Spleen (tissue), 11 donors: ENCODE results near the gene GPRIN3. TPM values are rescaled to one million over a fixed set of nuclear protein-coding genes. Genes with fewer than 3 reads are reported as not detected.

ENCODE experiments used
- DNase-seq: peaks from one replicate; pipeline ENCODE4 v3.0.0-alpha.2; 2020
- H3K27ac ChIP-seq, 8 donors: fragments of 200-600 bp; sonication (generic) in 7 of 8; 1 replicate in 4 of 8; 2 replicates in 4 of 8; pipeline versions ENCODE4 v1.5.0 to v1.8.0; 2016 to 2021; ENCODE audit warnings: inconsistent platforms in 4 of 8, mild to moderate bottlenecking in 4 of 8, moderate library complexity in 1 of 8
- H3K27me3 ChIP-seq, 7 donors: fragments of 200-600 bp; sonication (generic) in 6 of 7; replicated peaks in 1 of 7; 1 replicate in 4 of 7; 2 replicates in 3 of 7; pipeline versions ENCODE4 v1.5.0 to v1.8.0; 2016 to 2021; ENCODE audit warnings: inconsistent platforms in 3 of 7, mild to moderate bottlenecking in 1 of 7
- H3K36me3 ChIP-seq, 6 donors: fragments of 200-600 bp; sonication (generic) in 5 of 6; 1 replicate in 4 of 6; 2 replicates in 2 of 6; pipeline versions ENCODE4 v1.5.0 to v1.8.0; 2016 to 2021; ENCODE audit warnings: inconsistent platforms in 2 of 6
- H3K4me1 ChIP-seq, 6 donors: fragments of 200-600 bp; sonication (generic) in 5 of 6; 1 replicate in 3 of 6; 2 replicates in 3 of 6; pipeline versions ENCODE4 v1.5.0 to v1.8.0; 2016 to 2021; ENCODE audit warnings: inconsistent platforms in 3 of 6
- H3K4me3 ChIP-seq, 8 donors: fragments of 200-600 bp; sonication (generic) in 7 of 8; 1 replicate in 4 of 8; 2 replicates in 4 of 8; pipeline versions ENCODE4 v1.5.0 to v1.8.0; 2016 to 2021; ENCODE audit warnings: inconsistent platforms in 4 of 8, mild to moderate bottlenecking in 4 of 8, moderate library complexity in 2 of 8
- H3K9me3 ChIP-seq, 8 donors: fragments of 200-600 bp; sonication (generic) in 7 of 8; 1 replicate in 4 of 8; 2 replicates in 4 of 8; pipeline versions ENCODE4 v1.5.0 to v1.8.0; 2016 to 2021; ENCODE audit warnings: inconsistent platforms in 4 of 8
- POLR2A ChIP-seq, 3 donors: fragments of 450-650 bp; IDR thresholded peaks; one replicate each; pipeline ENCODE4 v1.5.1; 2017; ENCODE audit warnings: antibody characterized with exemption in 3 of 3, mild to moderate bottlenecking in 1 of 3
- POLR2AphosphoS5 ChIP-seq, 3 donors: sonication (generic); formaldehyde crosslinking; IDR thresholded peaks; one replicate each; pipeline ENCODE4 v1.5.1; 2017; ENCODE audit warnings: antibody characterized with exemption in 3 of 3
- WGBS, 5 donors: extraction: QIAGEN DNeasy Blood & Tissue Kit in 3 of 5; methylation state at CpG; one replicate each; pipeline versions ENCODE4 v1.1.5 to v1.1.7; 2013 to 2018; 5-methylcytosine and 5-hydroxymethylcytosine counted together
- intact Hi-C: fragments of 100-400 bp; cut with DNase I; formaldehyde crosslinking; loops from one replicate; pipeline ENCODE4 v1.15.0; 2023; ENCODE audit warnings: low total_unique reads
- polyA plus RNA-seq, 3 donors: library from polyadenylated mRNA; stranded (reverse); fragments of 200-250 nt; gene quantifications; one replicate each; pipeline ENCODE4 v1.2.1, GENCODE V29; 2013
- total RNA-seq, 7 donors: library from RNA; depleted of rRNA in 3 of 7; stranded (reverse); fragments of >200 nt in 3 of 7; fragmentation: NEBNext Ultra II Directional in 4 of 7; extraction: Animal tissue kit (Norgen Biotek cat#: 25700) in 4 of 7; gene quantifications; one replicate each; pipeline versions ENCODE4 v1.1.0 to v1.2.1, GENCODE V29; 2016 to 2021
- TF ChIP-seq, protein P1 (sequence below), 11 experiments: fragments of 200-600 bp in 7 of 11; fragments of 450-650 bp in 4 of 11; sonication (generic) in 4 of 11; IDR thresholded peaks in 8 of 11; conservative IDR thresholded peaks in 3 of 11; 1 replicate in 7 of 11; 2 replicates in 4 of 11; pipeline versions ENCODE4 v1.4.0 to v1.8.0; 2016 to 2021; ENCODE audit warnings: antibody characterized with exemption in 11 of 11, inconsistent platforms in 4 of 11, mild to moderate bottlenecking in 1 of 11
- donor health status: healthy with polysubstance abuse.
- donor health status: DM: no; HTN: no; CAD: no; lungs with moderate emphysema.
- donor health status: DM: no; HTN: no; CAD: no.
- donor health status: Bipolar disorder and iron deficiency.
- donor health status: healthy.
- donor health status: DM: no; HTN: no; CAD: no.
- donor health status: DM: yes; HTN: yes; CAD: no.

GPRIN3 gene
- total and polyA plus RNA-seq, 10 donors, result 1.6 to 40.2 (median 24.8) TPM

DNA sequence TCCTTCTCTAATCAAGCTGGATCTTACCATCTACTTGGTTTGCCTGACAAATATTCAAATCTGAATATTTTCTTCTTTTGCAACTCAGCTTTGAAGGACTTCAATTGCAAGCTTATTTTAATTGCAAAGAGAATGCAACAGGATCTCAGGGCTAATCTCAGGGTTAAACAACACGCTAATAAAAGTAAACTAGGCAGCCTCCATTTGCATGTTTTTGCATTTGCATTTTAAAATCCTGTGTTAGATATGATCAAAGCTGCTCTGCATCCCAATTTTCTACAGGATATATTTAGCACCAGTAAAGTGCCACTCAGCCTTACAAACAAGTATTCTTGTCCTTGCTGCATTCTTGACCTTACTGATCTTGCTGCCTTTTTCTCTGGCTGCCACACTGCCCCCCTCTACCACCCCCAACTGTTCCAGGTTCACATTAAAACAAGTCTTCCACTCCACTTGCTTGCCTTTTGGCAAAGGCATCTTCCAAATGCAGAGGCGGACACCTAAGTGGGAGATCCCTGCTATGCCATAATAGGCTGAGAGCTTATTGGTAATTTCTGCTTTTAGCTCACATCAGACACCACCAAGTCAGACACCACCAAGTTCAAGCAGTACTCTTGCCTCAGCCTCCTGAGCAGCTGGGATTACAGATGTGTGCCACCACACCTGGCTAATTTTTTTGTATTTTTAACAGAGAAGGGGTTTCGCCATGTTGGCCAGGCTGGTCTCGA lies 48.1 kb downstream of the GPRIN3 start:
- Histone ChIP-seq H3K9me3 (no peaks in the 10 kb centered on the region), H3K4me3 (no peak overlapping the region), H3K4me1 (peaks cover 3 to 74% (median 24%) of the 10 kb centered on the region in 6 donors), H3K27me3 (no peaks in the 10 kb centered on the region), H3K36me3 (no peaks in the 10 kb centered on the region), H3K27ac (no peak overlapping the region)
- 87 to 97% (median 92%) methylated on average over 4 of the region's 4 CpGs for WGBS, 5 donors
- intact Hi-C loops, result no loop called here
- DNase-seq, result no peak
- TF ChIP-seq POLR2A (IDR thresholded peaks at IDR 0.05) (no peak), POLR2AphosphoS5 (IDR thresholded peaks at IDR 0.05) (no peak)
- TF ChIP-seq, protein P1, sequence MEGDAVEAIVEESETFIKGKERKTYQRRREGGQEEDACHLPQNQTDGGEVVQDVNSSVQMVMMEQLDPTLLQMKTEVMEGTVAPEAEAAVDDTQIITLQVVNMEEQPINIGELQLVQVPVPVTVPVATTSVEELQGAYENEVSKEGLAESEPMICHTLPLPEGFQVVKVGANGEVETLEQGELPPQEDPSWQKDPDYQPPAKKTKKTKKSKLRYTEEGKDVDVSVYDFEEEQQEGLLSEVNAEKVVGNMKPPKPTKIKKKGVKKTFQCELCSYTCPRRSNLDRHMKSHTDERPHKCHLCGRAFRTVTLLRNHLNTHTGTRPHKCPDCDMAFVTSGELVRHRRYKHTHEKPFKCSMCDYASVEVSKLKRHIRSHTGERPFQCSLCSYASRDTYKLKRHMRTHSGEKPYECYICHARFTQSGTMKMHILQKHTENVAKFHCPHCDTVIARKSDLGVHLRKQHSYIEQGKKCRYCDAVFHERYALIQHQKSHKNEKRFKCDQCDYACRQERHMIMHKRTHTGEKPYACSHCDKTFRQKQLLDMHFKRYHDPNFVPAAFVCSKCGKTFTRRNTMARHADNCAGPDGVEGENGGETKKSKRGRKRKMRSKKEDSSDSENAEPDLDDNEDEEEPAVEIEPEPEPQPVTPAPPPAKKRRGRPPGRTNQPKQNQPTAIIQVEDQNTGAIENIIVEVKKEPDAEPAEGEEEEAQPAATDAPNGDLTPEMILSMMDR (IDR thresholded peaks at IDR 0.05 in 8 of 11, conservative IDR thresholded peaks at IDR 0.05 in 3 of 11), result no peak

DNA sequence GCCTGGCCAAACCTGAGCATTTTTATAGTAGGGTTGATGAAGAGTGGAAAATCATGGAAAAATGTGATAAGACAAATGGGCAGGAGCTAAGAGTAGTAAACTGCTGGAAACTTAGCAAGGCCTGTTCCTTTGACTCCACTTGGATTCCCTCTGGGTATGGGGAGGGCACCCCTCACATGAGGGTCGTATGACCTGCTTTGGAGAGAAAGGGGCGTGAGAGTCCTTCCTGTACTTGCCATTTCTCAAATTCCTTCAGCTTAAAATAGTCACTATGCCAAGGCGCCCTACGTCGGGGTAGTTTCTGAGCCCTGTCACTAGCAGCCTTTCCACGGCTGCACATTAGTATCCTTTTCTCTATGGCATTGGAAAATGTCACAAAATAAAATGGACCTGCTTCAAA lies 49.1 kb downstream of the GPRIN3 start:
- H3K9me3 ChIP-seq, result no peaks in the 10 kb centered on the region
- no peak overlapping the region for H3K4me3 ChIP-seq
- peak overlapping the region in 1 of 8 donors; percentile 7 for H3K27ac ChIP-seq
- peaks cover 3 to 73% (median 21%) of the 10 kb centered on the region in 6 donors for H3K4me1 ChIP-seq
- WGBS, 5 donors, result 81 to 91% (median 87%) methylated on average over 6 of the region's 6 CpGs
- TF ChIP-seq POLR2A (IDR thresholded peaks at IDR 0.05), result no peak
- TF ChIP-seq, protein P1 (IDR thresholded peaks at IDR 0.05 in 8 of 11, conservative IDR thresholded peaks at IDR 0.05 in 3 of 11), result no peak
- TF ChIP-seq POLR2AphosphoS5 (IDR thresholded peaks at IDR 0.05), result no peak
- no peaks in the 10 kb centered on the region for H3K27me3 ChIP-seq
- no peak for DNase-seq
- H3K36me3 ChIP-seq, result no peaks in the 10 kb centered on the region
- intact Hi-C loops, result no loop called here

DNA sequence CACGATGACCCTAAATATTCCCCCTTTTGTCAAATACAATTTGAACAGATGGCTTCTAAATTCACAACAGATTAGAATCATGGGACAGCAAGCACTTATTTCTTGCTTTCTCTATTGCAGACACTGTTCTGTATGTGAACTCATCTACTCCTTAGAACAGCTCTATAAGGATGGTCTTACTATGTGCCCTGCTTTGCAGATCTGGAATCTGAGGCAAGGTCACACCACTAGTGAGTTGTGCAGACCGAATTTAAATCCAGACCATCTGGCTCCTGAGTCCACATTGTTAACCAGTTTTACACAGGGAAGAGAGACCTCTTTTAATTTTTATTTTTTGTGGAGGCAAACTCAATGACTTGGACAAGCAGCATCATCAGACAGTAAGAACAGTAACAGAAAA lies 50.2 kb downstream of the GPRIN3 start:
- no peak overlapping the region for H3K4me3 ChIP-seq
- TF ChIP-seq, protein P1 (IDR thresholded peaks at IDR 0.05 in 8 of 11, conservative IDR thresholded peaks at IDR 0.05 in 3 of 11), result no peak
- TF ChIP-seq POLR2A (IDR thresholded peaks at IDR 0.05) (no peak), POLR2AphosphoS5 (IDR thresholded peaks at IDR 0.05) (no peak)
- H3K27ac ChIP-seq, result peak overlapping the region in 3 of 8 donors; percentile 10 to 47 (median 14)
- H3K4me1 ChIP-seq, result peaks cover 3 to 69% (median 17%) of the 10 kb centered on the region in 6 donors
- 75 to 96% (median 82%) methylated on average over 2 of the region's 2 CpGs for WGBS, 5 donors
- H3K27me3 ChIP-seq, result no peaks in the 10 kb centered on the region
- DNase-seq, result no peak
- H3K36me3 ChIP-seq, result no peaks in the 10 kb centered on the region
- intact Hi-C loops, result no loop called here
- H3K9me3 ChIP-seq, result no peaks in the 10 kb centered on the region

DNA sequence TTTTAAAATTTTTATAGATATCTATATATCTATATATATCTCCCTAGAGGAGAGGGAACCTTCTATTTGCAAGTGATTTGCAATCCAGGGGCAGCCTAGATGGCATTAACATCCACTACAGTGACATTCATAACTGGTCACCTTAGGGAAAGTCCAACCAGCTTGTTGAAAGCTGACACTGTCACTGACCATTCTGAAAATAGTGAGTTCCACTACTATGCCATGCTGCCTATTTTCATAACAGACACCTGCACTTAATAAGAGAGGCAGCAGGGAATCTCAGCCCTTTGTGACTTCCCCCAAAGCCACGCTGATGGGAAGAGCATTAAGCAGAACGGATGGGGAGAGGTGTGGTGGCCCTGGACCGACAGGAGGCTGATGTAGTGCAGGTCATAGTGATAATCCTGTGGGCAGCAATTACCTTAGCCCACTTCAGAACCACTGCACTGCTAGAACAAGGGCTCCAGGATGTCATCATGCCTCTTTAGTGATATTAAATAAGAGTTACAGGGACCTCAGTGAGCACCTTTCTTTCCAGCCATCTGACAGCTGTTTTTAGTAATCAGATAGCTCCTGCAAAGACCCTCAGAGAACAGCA lies 51.3 kb downstream of the GPRIN3 start:
- Histone ChIP-seq H3K9me3 (no peaks in the 10 kb centered on the region), H3K27me3 (no peaks in the 10 kb centered on the region), H3K4me1 (peaks cover 3 to 64% (median 17%) of the 10 kb centered on the region in 6 donors), H3K36me3 (no peaks in the 10 kb centered on the region), H3K27ac (peak overlapping the region in 4 of 8 donors; percentile 10 to 47 (median 14)), H3K4me3 (no peak overlapping the region)
- TF ChIP-seq, protein P1 (IDR thresholded peaks at IDR 0.05 in 8 of 11, conservative IDR thresholded peaks at IDR 0.05 in 3 of 11), result no peak
- TF ChIP-seq POLR2AphosphoS5 (IDR thresholded peaks at IDR 0.05) (no peak), POLR2A (IDR thresholded peaks at IDR 0.05) (no peak)
- DNase-seq, result no peak
- intact Hi-C loops, result no loop called here
- WGBS, 5 donors, result 67 to 89% (median 75%) methylated on average over 3 of the region's 3 CpGs
